Activated T-helper 2 cell treated with anti-CD3 and anti-CD28 coated beads, Interferon-gamma antibody, Interleukin-2, Interleukin-4, amounts not matched to agents 10 μg/mL and 5 μg/mL and 100 μg/mL, durations not matched to agents 14 hours and 24 hours and 36 hours (primary cell): ENCODE measurements around the gene IGSF21. TPM values are rescaled to one million over a fixed set of nuclear protein-coding genes. Genes with fewer than 3 reads are reported as not detected.

ENCODE experiments used
- DNase-seq: peaks from one replicate; pipeline ENCODE4 v3.0.0; 2021; ENCODE audit warnings: low spot score
- H3K27ac Mint-ChIP-seq: one replicate; pipeline ENCODE4 v1.8.0; 2021; ENCODE audit warnings: mixed read lengths
- H3K27me3 Mint-ChIP-seq: one replicate; pipeline ENCODE4 v1.8.0; 2021; ENCODE audit warnings: low read depth, mixed read lengths
- H3K36me3 Mint-ChIP-seq: one replicate; pipeline ENCODE4 v1.8.0; 2021; ENCODE audit warnings: low read depth, mixed read lengths
- H3K4me1 Mint-ChIP-seq: one replicate; pipeline ENCODE4 v1.8.0; 2021; ENCODE audit warnings: low read depth, mixed read lengths
- H3K4me3 Mint-ChIP-seq: one replicate; pipeline ENCODE4 v1.8.0; 2021; ENCODE audit warnings: low read depth, mild to moderate bottlenecking, moderate library complexity, mixed read lengths
- H3K9me3 Mint-ChIP-seq: one replicate; pipeline ENCODE4 v1.8.0; 2021; ENCODE audit warnings: mixed read lengths
- intact Hi-C: fragments of 100-400 bp; cut with micrococcal nuclease; formaldehyde crosslinking; loops from one replicate; pipeline ENCODE4 v1.15.1; 2023
- total RNA-seq: library from RNA; stranded (reverse); gene quantifications from 2 replicates; pipeline ENCODE4 v1.2.3, GENCODE V29; 2022

Gene IGSF21
- total RNA-seq, 1 donor from 2014 or later: not detected

- Mint-ChIP-seq H3K27me3 (no peaks in the 10 kb centered on the region), H3K36me3 (no peaks in the 10 kb centered on the region), H3K4me1 (no peaks in the 10 kb centered on the region), H3K9me3 (no peaks in the 10 kb centered on the region), H3K27ac (no peak overlapping the region), H3K4me3 (no peak overlapping the region)
- DNase-seq: no peak
- intact Hi-C loops: no loop called here
Observed at GRCh38 chr1:18264450-18265039, 156.9 kb downstream of the IGSF21 start.

DNA sequence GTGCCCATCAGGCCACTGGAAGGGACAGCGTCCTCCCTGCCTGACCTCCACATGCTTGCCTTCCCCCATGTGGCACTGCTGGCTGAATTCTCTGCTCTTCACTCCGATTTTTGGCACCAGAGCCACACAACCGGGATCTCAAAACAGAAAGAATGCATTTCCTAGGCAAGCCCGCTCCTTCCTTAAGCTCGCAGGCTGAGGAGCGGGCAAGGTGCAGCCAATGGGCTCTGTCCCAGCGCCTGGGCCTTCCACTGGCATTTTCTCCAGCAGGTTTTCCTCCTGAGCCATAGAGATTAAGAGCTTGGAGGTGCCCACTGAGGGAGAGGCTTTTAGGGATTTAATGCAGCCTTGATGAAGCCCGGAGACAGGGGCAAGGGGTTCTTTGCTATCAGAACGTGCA, 158.0 kb downstream of the IGSF21 start:
- Mint-ChIP-seq H3K36me3 (no peaks in the 10 kb centered on the region), H3K27ac (no peak overlapping the region), H3K9me3 (no peaks in the 10 kb centered on the region), H3K4me1 (no peaks in the 10 kb centered on the region), H3K4me3 (no peak overlapping the region), H3K27me3 (no peaks in the 10 kb centered on the region)
- intact Hi-C loops: no loop called here
- no peak for DNase-seq

DNA sequence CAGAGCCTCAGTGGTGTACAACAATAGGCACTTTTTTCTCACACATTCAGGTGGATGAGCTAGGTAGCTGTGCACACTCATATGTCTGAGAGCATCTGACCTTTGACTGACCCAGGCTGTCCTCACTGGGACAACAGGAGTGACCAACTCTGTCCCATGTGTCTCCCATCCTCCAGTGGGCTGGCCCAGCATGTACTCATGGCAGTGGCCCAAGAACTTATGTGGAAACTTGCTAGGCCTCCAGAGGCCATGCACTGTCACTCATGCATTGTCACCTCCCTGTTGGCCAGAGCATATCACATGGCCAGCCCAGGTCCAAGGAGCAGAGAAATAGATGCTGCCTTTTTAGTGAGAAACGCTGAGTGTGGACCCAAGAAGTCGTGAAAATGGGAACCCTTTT, 158.8 kb downstream of the IGSF21 start:
- no peaks in the 10 kb centered on the region for H3K9me3 Mint-ChIP-seq
- no peak for DNase-seq
- no peak overlapping the region for H3K4me3 Mint-ChIP-seq
- intact Hi-C loops: no loop called here
- H3K36me3 Mint-ChIP-seq: no peaks in the 10 kb centered on the region
- no peaks in the 10 kb centered on the region for H3K4me1 Mint-ChIP-seq
- no peaks in the 10 kb centered on the region for H3K27me3 Mint-ChIP-seq
- no peak overlapping the region for H3K27ac Mint-ChIP-seq

DNA sequence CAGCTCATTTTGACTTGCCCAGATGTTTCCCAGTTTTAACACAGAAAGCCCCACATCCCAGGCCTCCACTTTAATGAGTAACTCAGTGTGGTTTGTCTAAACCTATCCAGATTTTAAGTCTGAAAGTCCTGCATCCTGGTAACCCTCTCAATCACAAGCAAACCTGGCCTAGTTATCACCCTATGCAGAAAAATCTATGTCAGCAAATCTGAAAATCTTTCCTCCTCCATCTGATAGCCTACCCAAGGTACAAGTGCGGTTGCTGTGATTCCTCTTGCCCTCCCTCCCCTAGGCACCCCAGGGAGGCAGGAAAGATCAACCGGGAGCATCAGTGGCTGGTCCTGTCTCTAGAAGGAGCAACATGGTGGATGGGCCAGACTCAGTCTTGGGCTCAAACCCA, 163.7 kb downstream of the IGSF21 start:
- no peak for DNase-seq
- no peaks in the 10 kb centered on the region for H3K27me3 Mint-ChIP-seq
- no peaks in the 10 kb centered on the region for H3K9me3 Mint-ChIP-seq
- no peaks in the 10 kb centered on the region for H3K4me1 Mint-ChIP-seq
- H3K36me3 Mint-ChIP-seq: no peaks in the 10 kb centered on the region
- intact Hi-C loops: no loop called here
- no peak overlapping the region for H3K4me3 Mint-ChIP-seq
- no peak overlapping the region for H3K27ac Mint-ChIP-seq

GRCh38 chr1:18278946-18279345, 171.3 kb downstream of the IGSF21 start:
- H3K9me3 Mint-ChIP-seq: no peaks in the 10 kb centered on the region
- H3K27me3 Mint-ChIP-seq: no peaks in the 10 kb centered on the region
- DNase-seq: no peak
- no peaks in the 10 kb centered on the region for H3K36me3 Mint-ChIP-seq
- H3K4me3 Mint-ChIP-seq: no peak overlapping the region
- intact Hi-C loops: no loop called here
- no peak overlapping the region for H3K27ac Mint-ChIP-seq
- no peaks in the 10 kb centered on the region for H3K4me1 Mint-ChIP-seq

DNA sequence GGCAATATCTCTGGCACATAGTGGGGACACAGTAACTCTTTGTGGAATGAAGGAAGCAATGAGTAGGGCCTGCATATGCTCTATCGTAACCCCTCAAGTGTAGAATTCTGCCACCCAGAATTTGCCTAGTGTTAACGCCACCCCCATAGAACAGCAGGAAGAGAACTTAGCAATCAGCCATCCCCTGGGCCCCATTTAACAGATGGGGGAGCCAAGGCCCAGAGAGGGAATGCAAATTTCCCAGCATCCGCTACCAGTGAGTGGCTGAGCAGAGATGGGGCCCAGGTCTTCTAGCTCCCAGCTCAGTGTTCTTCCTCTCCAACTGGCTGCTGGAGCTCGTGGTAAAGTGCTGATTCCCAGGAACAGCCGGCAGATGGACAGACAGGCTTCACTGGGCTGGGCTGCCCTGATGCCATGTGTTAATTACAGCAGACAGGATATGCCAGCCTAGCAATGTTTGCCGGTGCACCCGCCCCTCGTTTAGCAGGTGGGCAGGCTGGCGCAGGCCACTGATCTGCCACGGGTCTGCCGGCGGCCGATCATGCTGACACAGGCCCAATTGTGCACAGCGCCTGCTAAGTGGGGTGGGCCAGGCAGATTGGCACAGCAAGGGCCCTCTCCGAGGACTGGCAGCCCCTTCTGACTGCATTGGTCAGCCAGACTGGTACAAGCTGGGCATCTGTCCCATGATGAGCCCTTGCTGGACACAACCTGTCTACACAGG, 171.9 kb downstream of the IGSF21 start:
- H3K27me3 Mint-ChIP-seq: no peaks in the 10 kb centered on the region
- no peak overlapping the region for H3K4me3 Mint-ChIP-seq
- H3K9me3 Mint-ChIP-seq: no peaks in the 10 kb centered on the region
- DNase-seq: no peak
- H3K27ac Mint-ChIP-seq: no peak overlapping the region
- intact Hi-C loops: no loop called here
- H3K4me1 Mint-ChIP-seq: no peaks in the 10 kb centered on the region
- no peaks in the 10 kb centered on the region for H3K36me3 Mint-ChIP-seq

GRCh38 chr1:18280956-18281355, 173.4 kb downstream of the IGSF21 start:
- no peak for DNase-seq
- Mint-ChIP-seq H3K4me3 (no peak overlapping the region), H3K4me1 (no peaks in the 10 kb centered on the region), H3K9me3 (no peaks in the 10 kb centered on the region), H3K27ac (no peak overlapping the region), H3K36me3 (no peaks in the 10 kb centered on the region), H3K27me3 (peaks cover 2% of the 10 kb centered on the region)
- intact Hi-C loops: no loop called here

DNA sequence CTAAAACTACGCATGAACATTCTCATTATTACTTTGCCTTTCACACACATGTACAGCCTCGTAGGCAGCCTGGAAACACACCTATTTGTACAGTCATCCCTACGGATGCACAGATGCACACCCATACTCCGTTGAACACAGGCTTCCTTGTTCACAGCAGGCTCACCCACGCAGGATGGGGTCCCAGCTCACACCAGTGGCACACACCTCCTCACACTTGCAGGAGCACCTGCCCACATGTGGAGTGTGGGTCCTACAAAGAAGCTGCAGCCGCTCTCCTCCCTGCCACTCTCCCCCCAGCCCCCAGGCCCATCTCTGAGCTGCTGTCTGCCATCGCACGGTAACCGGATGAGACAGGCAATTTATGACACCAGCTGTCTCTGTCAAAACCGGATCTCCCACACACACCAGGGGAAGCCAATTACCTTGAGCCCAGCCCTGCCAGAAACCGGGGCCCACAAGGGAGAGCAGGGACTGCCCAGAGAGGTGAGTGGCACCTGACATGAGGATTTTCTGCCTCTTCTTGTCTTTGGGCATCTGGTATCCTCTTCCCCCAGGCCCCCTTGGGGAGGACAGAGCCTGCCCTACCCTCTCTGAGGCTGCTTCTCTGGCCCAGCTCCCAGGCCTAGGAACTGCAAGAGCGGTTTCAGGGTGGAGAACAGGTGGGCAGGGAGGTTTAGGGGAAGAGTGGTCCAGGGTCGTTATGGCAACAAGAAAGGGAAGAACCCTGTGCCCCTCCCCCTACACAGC, 175.4 kb downstream of the IGSF21 start:
- intact Hi-C loops: no loop called here
- peaks cover 2% of the 10 kb centered on the region for H3K27me3 Mint-ChIP-seq
- DNase-seq: no peak
- no peak overlapping the region for H3K4me3 Mint-ChIP-seq
- H3K9me3 Mint-ChIP-seq: no peaks in the 10 kb centered on the region
- H3K27ac Mint-ChIP-seq: no peak overlapping the region
- H3K36me3 Mint-ChIP-seq: no peaks in the 10 kb centered on the region
- H3K4me1 Mint-ChIP-seq: no peaks in the 10 kb centered on the region

- H3K4me3 Mint-ChIP-seq: no peak overlapping the region
- DNase-seq: no peak
- H3K4me1 Mint-ChIP-seq: no peaks in the 10 kb centered on the region
- peaks cover 2% of the 10 kb centered on the region for H3K27me3 Mint-ChIP-seq
- intact Hi-C loops: no loop called here
- H3K9me3 Mint-ChIP-seq: no peaks in the 10 kb centered on the region
- H3K27ac Mint-ChIP-seq: no peak overlapping the region
- no peaks in the 10 kb centered on the region for H3K36me3 Mint-ChIP-seq
Observed at GRCh38 chr1:18283601-18284385, 176.2 kb downstream of the IGSF21 start.

DNA sequence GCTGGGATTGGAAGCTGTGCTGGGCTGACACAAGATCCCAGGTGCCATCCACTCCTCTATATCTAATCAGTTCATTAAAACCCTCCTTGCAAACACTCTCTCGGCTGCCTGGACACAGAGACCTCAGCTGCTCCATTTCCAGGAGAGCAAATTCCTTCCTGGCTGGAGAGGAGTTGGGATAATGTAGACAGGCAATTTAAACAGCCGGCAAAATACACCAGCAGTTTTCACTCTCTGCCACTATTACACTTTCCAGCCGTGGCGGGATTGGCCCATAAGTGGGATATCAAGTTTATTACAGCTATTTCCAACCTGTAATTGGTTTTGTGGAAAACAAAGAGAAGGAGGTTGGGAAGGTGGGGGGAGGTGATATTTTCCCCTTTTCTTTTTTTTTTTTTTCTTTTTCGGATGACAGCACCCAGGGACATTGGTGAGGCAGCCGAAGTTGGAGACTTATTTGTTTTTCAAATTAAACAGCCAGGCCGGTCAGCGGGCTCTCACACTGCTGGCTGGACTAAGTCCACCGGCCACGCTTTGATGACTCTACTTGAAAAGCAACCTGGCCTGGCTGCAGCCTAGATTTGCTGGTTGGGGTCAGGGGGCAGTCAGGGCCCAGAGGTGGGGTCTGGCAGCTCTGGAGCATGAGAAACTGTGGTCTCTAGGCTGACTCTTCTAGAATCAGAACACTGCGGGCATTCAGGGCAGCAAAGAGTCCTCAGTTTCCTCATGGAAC, 177.4 kb downstream of the IGSF21 start:
- Mint-ChIP-seq H3K27me3 (peaks cover 2% of the 10 kb centered on the region), H3K27ac (no peak overlapping the region), H3K4me1 (no peaks in the 10 kb centered on the region), H3K9me3 (no peaks in the 10 kb centered on the region), H3K36me3 (no peaks in the 10 kb centered on the region), H3K4me3 (no peak overlapping the region)
- intact Hi-C loops: no loop called here
- no peak for DNase-seq

GRCh38 chr1:18285538-18285924, 177.9 kb downstream of the IGSF21 start:
- Mint-ChIP-seq H3K36me3 (no peaks in the 10 kb centered on the region), H3K27ac (no peak overlapping the region), H3K4me3 (no peak overlapping the region), H3K4me1 (no peaks in the 10 kb centered on the region), H3K27me3 (peaks cover 2% of the 10 kb centered on the region), H3K9me3 (no peaks in the 10 kb centered on the region)
- intact Hi-C loops: no loop called here
- no peak for DNase-seq

- Mint-ChIP-seq H3K36me3 (no peaks in the 10 kb centered on the region), H3K27ac (no peak overlapping the region), H3K4me1 (no peaks in the 10 kb centered on the region), H3K9me3 (no peaks in the 10 kb centered on the region), H3K27me3 (peaks cover 2% of the 10 kb centered on the region), H3K4me3 (no peak overlapping the region)
- no peak for DNase-seq
- intact Hi-C loops: no loop called here
Observed at GRCh38 chr1:18288722-18289121, 181.1 kb downstream of the IGSF21 start.
